Measurements from ENCODE around the gene LDB3.

LDB3 gene

DNA sequence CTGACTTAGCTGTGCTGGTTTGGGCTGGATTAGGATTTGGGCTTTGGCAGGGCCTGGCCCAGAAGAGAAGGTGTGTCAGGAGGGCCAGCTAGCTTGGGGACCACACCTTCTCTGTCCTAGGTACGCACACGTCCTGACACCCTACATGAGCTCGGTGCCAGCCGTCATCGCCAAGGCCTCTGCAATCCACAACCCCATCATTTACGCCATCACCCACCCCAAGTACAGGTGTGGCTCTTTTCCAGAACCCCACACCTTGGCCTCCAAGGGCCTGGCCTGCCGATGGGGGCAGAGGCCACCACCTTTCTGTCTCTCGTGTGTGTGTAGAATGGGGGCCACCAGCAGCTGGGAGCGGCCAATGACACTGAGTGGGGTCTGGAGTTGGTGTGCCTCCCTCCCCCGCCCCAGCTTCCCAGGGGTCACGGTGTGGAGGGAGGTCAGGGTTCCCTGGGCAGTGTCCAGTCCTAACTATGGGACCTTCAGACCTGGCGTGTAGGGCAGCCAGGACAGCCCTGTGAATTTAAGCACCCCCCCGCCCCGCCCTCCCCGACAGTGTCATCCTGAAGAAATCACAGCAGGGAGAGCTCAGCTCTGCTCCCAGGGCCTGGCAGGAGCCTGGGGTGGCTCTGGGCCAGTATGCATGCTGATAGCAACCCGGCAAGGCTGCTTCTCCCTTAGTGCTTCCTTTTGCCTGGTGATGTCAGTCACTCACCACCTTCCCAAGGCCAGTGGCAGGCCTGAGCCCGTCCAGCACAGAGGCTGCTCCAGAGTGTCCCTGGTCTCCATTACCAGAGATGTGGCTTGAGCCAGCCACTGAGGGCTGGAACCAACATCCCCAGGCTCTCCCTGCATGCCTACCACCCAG is 6.9 kb upstream of the LDB3 start:
- H3K27me3 ChIP-seq (replicated peaks in 2 of 5; ENCODE audit: control insufficient read depth in 4 of 5, insufficient read depth in 5 of 5, low read length in 4 of 5), result no peaks in the 10 kb centered on the region
- no peak overlapping the region for H3K4me3 ChIP-seq (ENCODE audit: control insufficient read depth in 1 of 7, extremely low read depth in 1 of 7, insufficient read depth in 4 of 7, low read depth in 2 of 7, low read length in 6 of 7)
- DNase-seq, result no peak
- no peaks in the 10 kb centered on the region for H3K4me1 ChIP-seq (ENCODE audit: control extremely low read depth in 1 of 4, control insufficient read depth in 4 of 4, insufficient read depth in 4 of 4, low read length in 3 of 4)
- ChIA-PET CTCF (no interaction called here), POLR2A (no interaction called here)
- no peaks in the 10 kb centered on the region for H3K9me3 ChIP-seq (ENCODE audit: control extremely low read depth in 1 of 5, control insufficient read depth in 4 of 5, insufficient read depth in 2 of 5, low read depth in 1 of 5, low read length in 4 of 5)
- H3K27ac ChIP-seq (ENCODE audit: insufficient read depth in 1 of 2, low read depth in 1 of 2, low read length in 2 of 2, poor library complexity in 1 of 2, severe bottlenecking in 2 of 2), result no peak overlapping the region
- WGBS (ENCODE audit: insufficient coverage), result 93% methylated on average over 12 of the region's 17 CpGs
- H3K36me3 ChIP-seq (ENCODE audit: control insufficient read depth in 4 of 4, insufficient read depth in 4 of 4, low read length in 3 of 4), result no peaks in the 10 kb centered on the region

GRCh38 chr10:86662186-86663045 is 5.9 kb upstream of the LDB3 start:
- no peak for DNase-seq
- H3K4me1 ChIP-seq (ENCODE audit: control extremely low read depth in 1 of 4, control insufficient read depth in 4 of 4, insufficient read depth in 4 of 4, low read length in 3 of 4), result no peaks in the 10 kb centered on the region
- H3K9me3 ChIP-seq (ENCODE audit: control extremely low read depth in 1 of 5, control insufficient read depth in 4 of 5, insufficient read depth in 2 of 5, low read depth in 1 of 5, low read length in 4 of 5), result no peaks in the 10 kb centered on the region
- ChIA-PET POLR2A (no interaction called here), CTCF (no interaction called here)
- no peaks in the 10 kb centered on the region for H3K27me3 ChIP-seq (replicated peaks in 2 of 5; ENCODE audit: control insufficient read depth in 4 of 5, insufficient read depth in 5 of 5, low read length in 4 of 5)
- 90% methylated on average over 10 of the region's 19 CpGs for WGBS (ENCODE audit: insufficient coverage)
- H3K4me3 ChIP-seq (ENCODE audit: control insufficient read depth in 1 of 7, extremely low read depth in 1 of 7, insufficient read depth in 4 of 7, low read depth in 2 of 7, low read length in 6 of 7), result no peak overlapping the region
- no peak overlapping the region for H3K27ac ChIP-seq (ENCODE audit: insufficient read depth in 1 of 2, low read depth in 1 of 2, low read length in 2 of 2, poor library complexity in 1 of 2, severe bottlenecking in 2 of 2)
- no peaks in the 10 kb centered on the region for H3K36me3 ChIP-seq (ENCODE audit: control insufficient read depth in 4 of 4, insufficient read depth in 4 of 4, low read length in 3 of 4)

- Histone ChIP-seq H3K9me3 (ENCODE audit: control extremely low read depth in 1 of 5, control insufficient read depth in 4 of 5, insufficient read depth in 2 of 5, low read depth in 1 of 5, low read length in 4 of 5) (no peaks in the 10 kb centered on the region), H3K4me3 (ENCODE audit: control insufficient read depth in 1 of 7, extremely low read depth in 1 of 7, insufficient read depth in 4 of 7, low read depth in 2 of 7, low read length in 6 of 7) (no peak overlapping the region), H3K4me1 (ENCODE audit: control extremely low read depth in 1 of 4, control insufficient read depth in 4 of 4, insufficient read depth in 4 of 4, low read length in 3 of 4) (no peaks in the 10 kb centered on the region), H3K36me3 (ENCODE audit: control insufficient read depth in 4 of 4, insufficient read depth in 4 of 4, low read length in 3 of 4) (no peaks in the 10 kb centered on the region), H3K27me3 (replicated peaks in 2 of 5; ENCODE audit: control insufficient read depth in 4 of 5, insufficient read depth in 5 of 5, low read length in 4 of 5) (no peaks in the 10 kb centered on the region), H3K27ac (ENCODE audit: insufficient read depth in 1 of 2, low read depth in 1 of 2, low read length in 2 of 2, poor library complexity in 1 of 2, severe bottlenecking in 2 of 2) (no peak overlapping the region)
- POLR2A ChIA-PET, result no interaction called here
- WGBS (ENCODE audit: insufficient coverage), result 100% methylated on average over 1 of the region's 8 CpGs
- CTCF ChIA-PET, result no interaction called here
- no peak for DNase-seq
Observed at GRCh38 chr10:86663046-86663345, 5.3 kb upstream of the LDB3 start.

DNA sequence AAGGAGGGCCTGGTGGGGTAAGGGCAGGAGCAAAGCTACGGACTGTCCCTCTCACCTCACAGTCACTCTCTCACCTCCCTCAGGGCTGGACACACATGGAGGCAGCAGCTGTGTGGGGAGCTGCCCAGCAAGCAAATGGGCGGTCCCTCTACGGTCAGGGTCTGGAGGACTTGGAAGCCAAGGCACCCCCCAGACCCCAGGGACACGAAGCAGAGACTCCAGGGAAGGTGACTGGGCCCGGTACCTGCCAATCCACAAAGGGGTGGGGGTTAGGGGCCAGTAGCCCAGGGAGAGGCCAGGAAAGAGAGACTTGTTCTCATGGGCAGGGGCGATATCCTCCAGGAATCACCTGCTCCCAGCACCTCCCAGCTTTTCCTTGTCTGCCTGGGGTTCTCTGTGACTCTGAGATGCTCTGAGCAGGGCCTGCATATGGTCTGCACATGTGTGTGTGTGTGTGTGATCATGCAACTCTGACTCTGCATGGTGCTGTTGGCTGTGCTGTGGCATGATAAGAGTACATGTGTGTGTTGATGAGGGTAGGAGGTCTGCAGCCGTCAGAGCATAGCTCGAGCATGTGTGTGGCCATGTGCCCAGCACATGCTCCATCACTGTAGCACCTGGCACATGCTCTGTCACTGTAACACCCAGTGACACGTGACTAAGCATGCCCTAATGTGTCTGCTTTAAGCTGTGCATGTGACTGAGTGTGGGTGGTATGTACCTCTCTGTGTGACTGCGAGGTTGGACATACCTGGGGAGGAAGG is 4.6 kb upstream of the LDB3 start:
- H3K27ac ChIP-seq (ENCODE audit: insufficient read depth in 1 of 2, low read depth in 1 of 2, low read length in 2 of 2, poor library complexity in 1 of 2, severe bottlenecking in 2 of 2), result no peak overlapping the region
- no peaks in the 10 kb centered on the region for H3K4me1 ChIP-seq (ENCODE audit: control extremely low read depth in 1 of 4, control insufficient read depth in 4 of 4, insufficient read depth in 4 of 4, low read length in 3 of 4)
- DNase-seq, result no peak
- H3K27me3 ChIP-seq (replicated peaks in 2 of 5; ENCODE audit: control insufficient read depth in 4 of 5, insufficient read depth in 5 of 5, low read length in 4 of 5), result no peaks in the 10 kb centered on the region
- no peaks in the 10 kb centered on the region for H3K9me3 ChIP-seq (ENCODE audit: control extremely low read depth in 1 of 5, control insufficient read depth in 4 of 5, insufficient read depth in 2 of 5, low read depth in 1 of 5, low read length in 4 of 5)
- POLR2A ChIA-PET, result no interaction called here
- no peak overlapping the region for H3K4me3 ChIP-seq (ENCODE audit: control insufficient read depth in 1 of 7, extremely low read depth in 1 of 7, insufficient read depth in 4 of 7, low read depth in 2 of 7, low read length in 6 of 7)
- 94% methylated on average over 8 of the region's 10 CpGs for WGBS (ENCODE audit: insufficient coverage)
- H3K36me3 ChIP-seq (ENCODE audit: control insufficient read depth in 4 of 4, insufficient read depth in 4 of 4, low read length in 3 of 4), result no peaks in the 10 kb centered on the region
- CTCF ChIA-PET, result interaction anchor here (1.8 kb wide), 1 partner anchor 17 kb away, joined by 4 read pairs; no protein-coding TSS in a partner anchor

- no peak for DNase-seq
- no peaks in the 10 kb centered on the region for H3K36me3 ChIP-seq (ENCODE audit: control insufficient read depth in 4 of 4, insufficient read depth in 4 of 4, low read length in 3 of 4)
- ChIA-PET CTCF (interaction anchor here (1.8 kb wide), 1 partner anchor 16 kb away, joined by 4 read pairs; no protein-coding TSS in a partner anchor), POLR2A (no interaction called here)
- 100% methylated on average over 7 of the region's 13 CpGs for WGBS (ENCODE audit: insufficient coverage)
- no peak overlapping the region for H3K27ac ChIP-seq (ENCODE audit: insufficient read depth in 1 of 2, low read depth in 1 of 2, low read length in 2 of 2, poor library complexity in 1 of 2, severe bottlenecking in 2 of 2)
- H3K9me3 ChIP-seq (ENCODE audit: control extremely low read depth in 1 of 5, control insufficient read depth in 4 of 5, insufficient read depth in 2 of 5, low read depth in 1 of 5, low read length in 4 of 5), result no peaks in the 10 kb centered on the region
- no peaks in the 10 kb centered on the region for H3K4me1 ChIP-seq (ENCODE audit: control extremely low read depth in 1 of 4, control insufficient read depth in 4 of 4, insufficient read depth in 4 of 4, low read length in 3 of 4)
- H3K27me3 ChIP-seq (replicated peaks in 2 of 5; ENCODE audit: control insufficient read depth in 4 of 5, insufficient read depth in 5 of 5, low read length in 4 of 5), result no peaks in the 10 kb centered on the region
- H3K4me3 ChIP-seq (ENCODE audit: control insufficient read depth in 1 of 7, extremely low read depth in 1 of 7, insufficient read depth in 4 of 7, low read depth in 2 of 7, low read length in 6 of 7), result no peak overlapping the region
Observed at GRCh38 chr10:86664341-86665217, 3.7 kb upstream of the LDB3 start.

- WGBS (ENCODE audit: insufficient coverage), result 87% methylated on average over 6 of the region's 7 CpGs
- ChIA-PET CTCF (interaction anchor here (1.8 kb wide), 1 partner anchor 15 kb away, joined by 4 read pairs; no protein-coding TSS in a partner anchor), POLR2A (no interaction called here)
- Histone ChIP-seq H3K4me1 (ENCODE audit: control extremely low read depth in 1 of 4, control insufficient read depth in 4 of 4, insufficient read depth in 4 of 4, low read length in 3 of 4) (no peaks in the 10 kb centered on the region), H3K9me3 (ENCODE audit: control extremely low read depth in 1 of 5, control insufficient read depth in 4 of 5, insufficient read depth in 2 of 5, low read depth in 1 of 5, low read length in 4 of 5) (no peaks in the 10 kb centered on the region), H3K36me3 (ENCODE audit: control insufficient read depth in 4 of 4, insufficient read depth in 4 of 4, low read length in 3 of 4) (no peaks in the 10 kb centered on the region), H3K27me3 (replicated peaks in 2 of 5; ENCODE audit: control insufficient read depth in 4 of 5, insufficient read depth in 5 of 5, low read length in 4 of 5) (no peaks in the 10 kb centered on the region), H3K27ac (ENCODE audit: insufficient read depth in 1 of 2, low read depth in 1 of 2, low read length in 2 of 2, poor library complexity in 1 of 2, severe bottlenecking in 2 of 2) (no peak overlapping the region), H3K4me3 (ENCODE audit: control insufficient read depth in 1 of 7, extremely low read depth in 1 of 7, insufficient read depth in 4 of 7, low read depth in 2 of 7, low read length in 6 of 7) (no peak overlapping the region)
- DNase-seq, result no peak
Observed at GRCh38 chr10:86665218-86665607, 3.1 kb upstream of the LDB3 start.

Measured in common myeloid progenitor, CD34-positive (primary cell).